IMR-90 (cell line): ENCODE measurements around the gene C3orf70. TPM values are rescaled to one million over a fixed set of nuclear protein-coding genes. Genes with fewer than 3 reads are reported as not detected.

Experiments used
- ATAC-seq: fragments of 200-7000 bp; cut with Tn5 transposase; 2 replicates; pipeline ENCODE4 v1.9.1; 2020; ENCODE audit warnings: low read depth, mild to moderate bottlenecking, moderate library complexity
- BruUV-seq: library from RNA; stranded (reverse); fragments of 400-500 nt; replicated peaks from 2 replicates; lab custom pipeline; 2021; lab: Mats Ljungman, UMichigan
- CTCF ChIA-PET: fragments of 300-600 bp; formaldehyde crosslinking; extraction: SDS; loops from one replicate; lab custom pipeline; 2021; ENCODE audit warnings: antibody characterized with exemption; lab: Yijun Ruan, JAX
- POLR2A ChIA-PET: fragments of 300-600 bp; sonication (Branson Sonifier 250); formaldehyde crosslinking; loops from one replicate; lab custom pipeline; 2022; ENCODE audit warnings: antibody characterized with exemption; ENCODE audit not compliant: unreplicated experiment; lab: Charles Lee
- DNase-seq: peaks from one replicate; pipeline ENCODE4 v3.0.0; 2013
- H2AFZ ChIP-seq: replicated peaks from 2 replicates; pipeline ENCODE3; 2013; ENCODE audit warnings: low read length, mild to moderate bottlenecking; ENCODE audit not compliant: poor library complexity
- H2AK5ac ChIP-seq: 2 replicates; pipeline ENCODE4 v1.6.1; 2013; ENCODE audit warnings: low read depth, low read length, inconsistent platforms
- H2AK9ac ChIP-seq: replicated peaks from 2 replicates; pipeline ENCODE3; 2013; ENCODE audit warnings: mild to moderate bottlenecking, low read depth, low read length, moderate library complexity; ENCODE audit not compliant: poor library complexity
- H2BK120ac ChIP-seq: 2 replicates; pipeline ENCODE4 v1.6.1; 2013; ENCODE audit warnings: low read depth, low read length, inconsistent platforms
- H2BK15ac ChIP-seq: 3 replicates; pipeline ENCODE4 v1.6.1; 2013; ENCODE audit warnings: low read depth, low read length, inconsistent platforms
- H2BK20ac ChIP-seq: 2 replicates; pipeline ENCODE4 v1.6.1; 2013; ENCODE audit warnings: low read depth, mild to moderate bottlenecking, inconsistent platforms, low read length, moderate library complexity
- H2BK5ac ChIP-seq: 2 replicates; pipeline ENCODE4 v1.6.1; 2013; ENCODE audit warnings: mild to moderate bottlenecking, low read depth, low read length, inconsistent platforms; ENCODE audit not compliant: poor library complexity, severe bottlenecking
- H3K14ac ChIP-seq: replicated peaks from 2 replicates; pipeline ENCODE4 v1.6.1; 2013; ENCODE audit warnings: low read depth, low read length, inconsistent platforms
- H3K18ac ChIP-seq: 2 replicates; pipeline ENCODE4 v1.6.1; 2013; ENCODE audit warnings: low read depth, low read length, control low read depth
- H3K23ac ChIP-seq: 2 replicates; pipeline ENCODE4 v1.6.1; 2013; ENCODE audit warnings: low read depth, low read length, inconsistent platforms
- H3K27ac ChIP-seq: 2 replicates; pipeline ENCODE4 v1.5.1; 2013; ENCODE audit warnings: mild to moderate bottlenecking, control low read depth, low read length; ENCODE audit not compliant: insufficient read depth
- H3K27me3 ChIP-seq: 2 replicates; pipeline ENCODE4 v1.6.1; 2013; ENCODE audit warnings: low read length; ENCODE audit not compliant: control insufficient read depth, insufficient read depth
- H3K36me3 ChIP-seq: 2 replicates; pipeline ENCODE4 v1.6.1; 2013; ENCODE audit warnings: low read length, mixed read lengths; ENCODE audit not compliant: control insufficient read depth, insufficient read depth
- H3K4ac ChIP-seq: 2 replicates; pipeline ENCODE4 v1.6.1; 2013; ENCODE audit warnings: low read depth, low read length, inconsistent platforms
- H3K4me1 ChIP-seq: 2 replicates; pipeline ENCODE4 v1.6.1; 2013; ENCODE audit warnings: low read length, mixed read lengths; ENCODE audit not compliant: control insufficient read depth, insufficient read depth
- H3K4me2 ChIP-seq: 2 replicates; pipeline ENCODE4 v1.6.1; 2013; ENCODE audit warnings: low read depth, mild to moderate bottlenecking, control low read depth, low read length, moderate library complexity
- H3K4me3 ChIP-seq: 2 replicates; pipeline ENCODE4 v1.5.1; 2013; ENCODE audit warnings: low read depth, mild to moderate bottlenecking, control low read depth, low read length, moderate library complexity; ENCODE audit not compliant: insufficient read depth
- H3K56ac ChIP-seq: 2 replicates; pipeline ENCODE4 v1.6.1; 2013; ENCODE audit warnings: low read length, inconsistent platforms; ENCODE audit not compliant: insufficient read depth; ENCODE audit errors: extremely low read depth
- H3K79me1 ChIP-seq, 2 experiments: 2 replicates each; pipeline ENCODE4 v1.6.1; 2013; ENCODE audit warnings: low read length in 2 of 2, inconsistent platforms in 1 of 2, low read depth in 1 of 2
- H3K9ac ChIP-seq: 2 replicates; pipeline ENCODE4 v1.6.1; 2013; ENCODE audit warnings: low read depth, low read length, control low read depth
- H3K9me1 ChIP-seq: 2 replicates; pipeline ENCODE4 v1.6.1; 2013; ENCODE audit warnings: low read length, inconsistent platforms; ENCODE audit not compliant: insufficient read depth
- H3K9me3 ChIP-seq: 2 replicates; pipeline ENCODE4 v1.6.1; 2013; ENCODE audit warnings: low read length; ENCODE audit not compliant: control insufficient read depth, insufficient read depth
- H4K20me1 ChIP-seq: 2 replicates; pipeline ENCODE4 v1.6.1; 2013; ENCODE audit warnings: low read length, inconsistent platforms; ENCODE audit not compliant: insufficient read depth
- H4K5ac ChIP-seq: 2 replicates; pipeline ENCODE4 v1.6.1; 2013; ENCODE audit warnings: mild to moderate bottlenecking, low read depth, low read length, control low read depth
- H4K8ac ChIP-seq, 2 experiments: 2 replicates each; pipeline ENCODE4 v1.6.1; 2013; ENCODE audit warnings: low read depth in 2 of 2, low read length in 2 of 2, control low read depth in 1 of 2, inconsistent platforms in 1 of 2
- H4K91ac ChIP-seq: 2 replicates; pipeline ENCODE4 v1.6.1; 2013; ENCODE audit warnings: low read depth, low read length, inconsistent platforms; ENCODE audit not compliant: insufficient read depth
- BHLHE40 ChIP-seq: fragments of 150-350 bp; IDR thresholded peaks from 2 replicates; pipeline ENCODE4 v1.6.1; 2016; ENCODE audit warnings: mild to moderate bottlenecking, low read depth, low read length
- CEBPB ChIP-seq: IDR thresholded peaks from 2 replicates; pipeline ENCODE4 v1.6.1; 2012; ENCODE audit warnings: low read depth, low read length, improper control_type of control experiment
- CHD1 ChIP-seq: IDR thresholded peaks from 2 replicates; pipeline ENCODE4 v1.6.1; 2012; ENCODE audit warnings: low read depth, low read length, improper control_type of control experiment
- CTCF ChIP-seq: conservative IDR thresholded peaks from 2 replicates; pipeline ENCODE4 v1.5.1; 2012; ENCODE audit warnings: mild to moderate bottlenecking, low read depth, low read length, improper control_type of control experiment
- FOS ChIP-seq: fragments of 150-350 bp; IDR thresholded peaks from 2 replicates; pipeline ENCODE4 v1.6.1; 2016; ENCODE audit warnings: low read depth, low read length
- MAFK ChIP-seq: IDR thresholded peaks from 2 replicates; pipeline ENCODE4 v1.6.1; 2012; ENCODE audit warnings: low read depth, low read length, improper control_type of control experiment
- MAZ ChIP-seq: IDR thresholded peaks from 2 replicates; pipeline ENCODE4 v1.6.1; 2012; ENCODE audit warnings: low read depth, mild to moderate bottlenecking, low read length, improper control_type of control experiment, moderate library complexity, borderline replicate concordance
- MXI1 ChIP-seq: IDR thresholded peaks from 2 replicates; pipeline ENCODE4 v1.6.1; 2012; ENCODE audit warnings: low read depth, mild to moderate bottlenecking, low read length, moderate library complexity, borderline replicate concordance
- NFE2L2 ChIP-seq: fragments of 150-350 bp; IDR thresholded peaks from 2 replicates; pipeline ENCODE4 v1.6.1; 2016; ENCODE audit warnings: low read depth, mild to moderate bottlenecking, low read length
- POLR2A ChIP-seq: IDR thresholded peaks from 2 replicates; pipeline ENCODE4 v1.6.1; 2012; ENCODE audit warnings: mild to moderate bottlenecking, low read depth, low read length
- RAD21 ChIP-seq: IDR thresholded peaks from 2 replicates; pipeline ENCODE4 v1.6.1; 2012; ENCODE audit warnings: low read length, improper control_type of control experiment
- RCOR1 ChIP-seq: IDR thresholded peaks from 2 replicates; pipeline ENCODE4 v1.6.1; 2012; ENCODE audit warnings: mild to moderate bottlenecking, low read length, improper control_type of control experiment; ENCODE audit not compliant: insufficient replicate concordance
- RFX5 ChIP-seq: IDR thresholded peaks from 2 replicates; pipeline ENCODE4 v1.8.0; 2012; ENCODE audit warnings: low read depth, mild to moderate bottlenecking, low read length, moderate library complexity
- SMC3 ChIP-seq: fragments of 150-350 bp; IDR thresholded peaks from 2 replicates; pipeline ENCODE4 v1.6.1; 2016; ENCODE audit warnings: low read depth, mild to moderate bottlenecking, antibody characterized with exemption, low read length, moderate library complexity
- WGBS, 2 experiments: methylation state at CpG; one replicate each; pipeline versions ENCODE4 v1.1.5 to v1.1.7; 2013; ENCODE audit warnings: missing lambda C conversion rate in 2 of 2; ENCODE audit not compliant: insufficient read length in 1 of 2; ENCODE audit errors: extremely low coverage in 2 of 2; 5-methylcytosine and 5-hydroxymethylcytosine counted together
- dilution Hi-C: fragments of 300-500 bp; cut with HindIII; formaldehyde crosslinking; loops from one replicate; pipeline ENCODE4 v1.14.3; 2018; ENCODE audit warnings: low sequenced_read_pairs; ENCODE audit not compliant: unreplicated experiment
- in situ Hi-C: fragments of 300-500 bp; cut with MboI; formaldehyde crosslinking; loops from 3 replicates; pipeline ENCODE4 v1.14.3; 2019; ENCODE audit warnings: low sequenced_read_pairs, inconsistent platforms, mixed read lengths
- intact Hi-C: fragments of 100-400 bp; cut with micrococcal nuclease; formaldehyde crosslinking; loops from 2 replicates; pipeline ENCODE4 v1.10.0; 2022
- polyA plus RNA-seq, 3 experiments: library from polyadenylated mRNA; depleted of rRNA; stranded (reverse); fragments of >200 nt; gene quantifications; 2 replicates each; pipeline ENCODE4 v1.2.3, GENCODE V29; 2012; ENCODE audit warnings: low replicate concordance in 1 of 3
- total RNA-seq: library from RNA; depleted of rRNA; stranded (reverse); fragments of >200 nt; gene quantifications from 2 replicates; pipeline ENCODE4 v1.2.3, GENCODE V29; 2012
- TF ChIP-seq, protein P1 (sequence below): fragments of 150-350 bp; IDR thresholded peaks from 2 replicates; pipeline ENCODE4 v1.6.1; 2017; ENCODE audit warnings: mild to moderate bottlenecking, antibody characterized with exemption, low read length, low read depth
- TF ChIP-seq, protein P2 (sequence below): fragments of 150-350 bp; IDR thresholded peaks from 2 replicates; pipeline ENCODE4 v1.6.1; 2016; ENCODE audit warnings: low read depth, mild to moderate bottlenecking, low read length, moderate library complexity, borderline replicate concordance

The C3orf70 gene
- total and polyA plus RNA-seq, 2 of the 4 experiments (the other 2 are of a cell fraction) = 0.96 to 1.8 TPM

GRCh38 chr3:185084901-185085300, 68.0 kb downstream of the C3orf70 start:
- dilution Hi-C loops (no loop called here), intact Hi-C loops (loop anchor here (2.0 kb wide), 1 partner anchor 92 kb away; no protein-coding TSS in a partner anchor), in situ Hi-C loops (no loop called here)
- no peak overlapping the region for H2AFZ ChIP-seq
- H3K4me3 ChIP-seq = no peak overlapping the region
- peak; percentile 77 for ATAC-seq
- no TSS peak for BruUV-seq
- H3K23ac ChIP-seq = no peak overlapping the region
- H3K9me1 ChIP-seq = no peaks in the 10 kb centered on the region
- no peak overlapping the region for H4K8ac ChIP-seq
- H3K36me3 ChIP-seq = no peaks in the 10 kb centered on the region
- CTCF ChIA-PET = interaction anchor here (0.6 to 1.4 kb wide), 4 partner anchors 11 to 193 kb away, joined by 3 to 9 read pairs (median 3); no protein-coding TSS in a partner anchor
- H2BK15ac ChIP-seq = no peak overlapping the region
- no peak overlapping the region for H3K18ac ChIP-seq
- H4K20me1 ChIP-seq = no peaks in the 10 kb centered on the region
- no peak overlapping the region for H2AK9ac ChIP-seq
- no peak overlapping the region for H3K9ac ChIP-seq
- WGBS, 2 experiments = no CpG with 5 or more reads among the region's 5 CpGs
- no peaks in the 10 kb centered on the region for H3K9me3 ChIP-seq
- no peak overlapping the region for H3K27ac ChIP-seq
- H3K27me3 ChIP-seq = no peaks in the 10 kb centered on the region
- H2BK5ac ChIP-seq = no peak overlapping the region
- H3K4ac ChIP-seq = no peak overlapping the region
- POLR2A ChIA-PET = no interaction called here
- H3K56ac ChIP-seq = no peak overlapping the region
- H2BK120ac ChIP-seq = no peak overlapping the region
- no peak overlapping the region for H3K4me2 ChIP-seq
- H4K91ac ChIP-seq = no peak overlapping the region
- no peak overlapping the region for H2BK20ac ChIP-seq
- no peak overlapping the region for H4K5ac ChIP-seq
- H3K4me1 ChIP-seq = no peaks in the 10 kb centered on the region; the same call in 1 of the 2 replicates
- H2AK5ac ChIP-seq = no peak overlapping the region
- H3K79me1 ChIP-seq = no peaks in the 10 kb centered on the region
- TF ChIP-seq, protein P1, sequence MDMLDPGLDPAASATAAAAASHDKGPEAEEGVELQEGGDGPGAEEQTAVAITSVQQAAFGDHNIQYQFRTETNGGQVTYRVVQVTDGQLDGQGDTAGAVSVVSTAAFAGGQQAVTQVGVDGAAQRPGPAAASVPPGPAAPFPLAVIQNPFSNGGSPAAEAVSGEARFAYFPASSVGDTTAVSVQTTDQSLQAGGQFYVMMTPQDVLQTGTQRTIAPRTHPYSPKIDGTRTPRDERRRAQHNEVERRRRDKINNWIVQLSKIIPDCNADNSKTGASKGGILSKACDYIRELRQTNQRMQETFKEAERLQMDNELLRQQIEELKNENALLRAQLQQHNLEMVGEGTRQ = no peak
- TF ChIP-seq MAZ (no peak), BHLHE40 (no peak), CHD1 (no peak), SMC3 (peak; percentile 36), CEBPB (no peak), MAFK (no peak), FOS (no peak), POLR2A (no peak), NFE2L2 (no peak), RAD21 (peak; percentile 61), RFX5 (no peak), MXI1 (no peak), RCOR1 (no peak), CTCF (peak; percentile 54)
- TF ChIP-seq, protein P2, sequence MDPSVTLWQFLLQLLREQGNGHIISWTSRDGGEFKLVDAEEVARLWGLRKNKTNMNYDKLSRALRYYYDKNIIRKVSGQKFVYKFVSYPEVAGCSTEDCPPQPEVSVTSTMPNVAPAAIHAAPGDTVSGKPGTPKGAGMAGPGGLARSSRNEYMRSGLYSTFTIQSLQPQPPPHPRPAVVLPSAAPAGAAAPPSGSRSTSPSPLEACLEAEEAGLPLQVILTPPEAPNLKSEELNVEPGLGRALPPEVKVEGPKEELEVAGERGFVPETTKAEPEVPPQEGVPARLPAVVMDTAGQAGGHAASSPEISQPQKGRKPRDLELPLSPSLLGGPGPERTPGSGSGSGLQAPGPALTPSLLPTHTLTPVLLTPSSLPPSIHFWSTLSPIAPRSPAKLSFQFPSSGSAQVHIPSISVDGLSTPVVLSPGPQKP = no peak
- peak; percentile 77 for DNase-seq
- no peak overlapping the region for H3K14ac ChIP-seq
